Measurements from ENCODE around the gene SLC25A34.

- TF ChIP-seq CTCF (IDR thresholded peaks at IDR 0.05; ENCODE audit: low read depth, low read length, poor library complexity, severe bottlenecking) (no peak), EZH2phosphoT487 (IDR thresholded peaks at IDR 0.05; ENCODE audit: borderline replicate concordance, low read length) (no peak)
Measured at GRCh38 chr1:15730936-15731335, 5.1 kb upstream of the SLC25A34 start.

Data from DOHH2 (cell line).